NOMO-1 treated with dmso at 0.1 percent for 144 hours (cell line): ENCODE measurements around the gene CYFIP1.
A peak's percentile ranks its signal among the peaks of the same experiment; 100 is the strongest.
"Not testable (repeated sequence)": the region's sequence is repeated elsewhere in the genome, so short reads cannot be mapped to it uniquely, and the experiment has no call there.

Experiments used
- DNase-seq: peaks from one replicate; lab custom pipeline; 2025; ENCODE audit not compliant: unreplicated experiment; lab: John Stamatoyannopoulos, UW

Gene CYFIP1

GRCh38 chr15:22980189-22981050, at the start of gene CYFIP1:
TSS of gene CYFIP1 (minus strand) at chr15:22980368. CDS start at chr15:22947285, 33,083 bp downstream.
- DNase-seq, result no peak

DNA sequence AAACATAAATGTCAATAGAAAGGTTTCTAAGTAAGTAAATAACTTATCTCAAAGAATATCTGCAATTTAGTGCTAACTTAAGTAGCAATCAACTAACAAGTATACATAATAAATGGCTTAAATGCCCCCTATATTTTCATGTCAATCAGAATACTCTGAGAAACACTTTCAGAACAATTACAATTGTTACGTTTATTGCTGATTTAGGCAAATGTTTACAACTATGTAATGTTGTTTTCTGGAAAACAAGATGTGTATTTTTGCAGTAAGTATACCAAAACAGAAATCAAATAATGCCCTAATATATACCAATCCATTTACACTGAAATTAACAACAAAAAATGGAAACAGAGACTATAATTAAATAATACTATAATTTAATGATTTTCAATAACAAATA, 46.0 kb upstream of the CYFIP1 start:
- DNase-seq, result no peak

GRCh38 chr15:23022156-23022555, 42.0 kb upstream of the CYFIP1 start:
- DNase-seq, result no peak

DNA sequence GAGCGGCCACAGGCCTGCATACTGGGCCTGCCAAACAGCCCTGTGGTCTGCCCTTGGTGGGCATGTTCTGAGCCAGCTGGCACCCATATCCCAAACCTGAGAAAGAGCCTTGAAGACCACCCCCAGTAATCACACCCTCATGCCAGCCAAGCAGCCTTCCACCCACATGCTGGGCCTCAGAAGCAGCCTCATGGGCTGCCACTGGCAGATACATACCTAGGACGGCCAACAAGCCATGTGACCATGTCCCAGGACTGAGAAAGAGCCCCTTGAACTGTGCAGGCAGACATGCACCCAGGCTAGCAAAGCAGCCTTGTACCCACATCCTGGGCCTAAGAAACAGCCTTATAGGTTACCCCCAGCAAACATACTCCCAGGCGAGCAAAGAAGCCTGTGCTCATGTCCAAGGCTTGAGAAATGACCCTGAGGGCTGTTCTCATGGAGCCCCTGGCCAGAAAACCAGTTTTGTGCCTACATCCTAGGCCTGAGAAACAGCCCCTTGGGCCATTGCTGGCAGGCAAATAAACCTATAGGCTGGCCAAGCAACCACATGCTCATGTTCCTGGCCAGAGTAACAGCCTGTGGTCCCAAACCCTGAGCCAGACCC, 34.3 kb upstream of the CYFIP1 start:
- no peak for DNase-seq

GRCh38 chr15:23013681-23014080, 33.5 kb upstream of the CYFIP1 start:
- DNase-seq, result no peak

GRCh38 chr15:23012616-23013015, 32.4 kb upstream of the CYFIP1 start:
- not testable (repeated sequence) for DNase-seq

- DNase-seq, result no peak
Observed at GRCh38 chr15:23003736-23004135, 23.6 kb upstream of the CYFIP1 start.

GRCh38 chr15:23002920-23003319, 22.8 kb upstream of the CYFIP1 start:
- DNase-seq, result no peak

GRCh38 chr15:22995795-22996194, 15.6 kb upstream of the CYFIP1 start:
- DNase-seq, result no peak

- no peak for DNase-seq
Observed at GRCh38 chr15:22992024-22992326, 11.8 kb upstream of the CYFIP1 start.

DNA sequence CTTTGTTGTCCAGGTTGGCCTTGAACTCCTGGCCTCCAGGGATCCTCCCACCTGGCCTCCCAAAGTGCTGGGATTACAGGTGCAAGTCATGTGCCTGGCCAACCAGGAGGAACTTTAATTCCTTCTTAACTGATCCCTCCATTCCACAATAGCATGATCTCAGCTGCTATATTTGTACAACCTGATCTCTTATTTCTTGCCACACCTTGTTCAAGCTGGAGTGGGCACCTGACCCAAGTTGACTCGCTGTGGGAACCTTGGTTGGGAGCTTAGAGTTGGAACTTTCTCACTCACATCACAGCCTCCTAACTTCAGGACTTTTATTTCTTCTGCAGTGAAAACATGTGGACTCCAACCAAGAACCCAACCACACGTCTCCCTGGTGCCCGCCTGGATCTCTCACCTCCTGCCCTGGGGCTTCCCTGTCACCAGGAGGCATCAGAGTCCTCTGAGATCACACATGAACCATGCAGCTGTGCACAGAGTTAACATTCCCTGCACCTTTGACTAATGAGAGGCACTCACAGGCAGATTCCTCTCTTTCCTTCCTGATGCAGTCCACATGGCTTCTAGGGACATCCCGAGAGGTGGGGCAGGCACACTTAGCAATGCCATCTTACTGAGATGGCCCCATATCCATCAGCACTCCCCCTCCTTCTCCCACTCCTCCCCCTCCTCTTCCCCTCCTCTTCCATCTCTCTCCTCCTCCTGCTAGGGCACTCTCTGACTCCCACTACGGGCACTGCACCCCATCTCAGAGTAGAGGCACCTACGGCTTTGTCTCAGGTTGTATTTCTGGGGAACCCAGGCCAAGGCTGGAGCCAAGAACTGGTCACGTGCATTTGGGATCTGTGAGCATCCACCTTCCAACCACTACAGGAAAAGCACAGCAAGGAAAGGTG, 9.7 kb upstream of the CYFIP1 start:
- no peak for DNase-seq

DNA sequence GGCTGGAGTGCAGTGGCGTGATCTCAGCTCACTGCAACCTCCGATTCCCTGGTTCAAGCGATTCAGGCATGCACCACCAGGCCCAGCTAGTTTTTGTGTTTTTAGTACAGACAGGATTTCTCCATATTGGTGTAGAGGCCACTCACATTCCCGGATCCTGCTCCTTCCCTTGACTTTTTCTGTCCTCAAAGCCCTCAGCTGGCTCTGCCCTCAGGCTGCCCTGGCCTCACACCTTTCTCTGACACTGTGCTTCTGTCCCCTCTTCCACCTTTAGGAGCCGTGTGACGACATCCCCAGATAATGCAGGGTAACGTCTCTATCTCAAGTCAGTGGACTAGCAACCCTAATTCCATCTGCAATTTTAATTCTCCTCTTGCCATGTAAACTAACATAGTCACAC, 8.6 kb upstream of the CYFIP1 start:
- no peak for DNase-seq

GRCh38 chr15:22981931-22982330, 1.8 kb upstream of the CYFIP1 start:
- DNase-seq, result not testable (repeated sequence)

GRCh38 chr15:22981051-22981840, 1.1 kb upstream of the CYFIP1 start:
- no peak for DNase-seq

DNA sequence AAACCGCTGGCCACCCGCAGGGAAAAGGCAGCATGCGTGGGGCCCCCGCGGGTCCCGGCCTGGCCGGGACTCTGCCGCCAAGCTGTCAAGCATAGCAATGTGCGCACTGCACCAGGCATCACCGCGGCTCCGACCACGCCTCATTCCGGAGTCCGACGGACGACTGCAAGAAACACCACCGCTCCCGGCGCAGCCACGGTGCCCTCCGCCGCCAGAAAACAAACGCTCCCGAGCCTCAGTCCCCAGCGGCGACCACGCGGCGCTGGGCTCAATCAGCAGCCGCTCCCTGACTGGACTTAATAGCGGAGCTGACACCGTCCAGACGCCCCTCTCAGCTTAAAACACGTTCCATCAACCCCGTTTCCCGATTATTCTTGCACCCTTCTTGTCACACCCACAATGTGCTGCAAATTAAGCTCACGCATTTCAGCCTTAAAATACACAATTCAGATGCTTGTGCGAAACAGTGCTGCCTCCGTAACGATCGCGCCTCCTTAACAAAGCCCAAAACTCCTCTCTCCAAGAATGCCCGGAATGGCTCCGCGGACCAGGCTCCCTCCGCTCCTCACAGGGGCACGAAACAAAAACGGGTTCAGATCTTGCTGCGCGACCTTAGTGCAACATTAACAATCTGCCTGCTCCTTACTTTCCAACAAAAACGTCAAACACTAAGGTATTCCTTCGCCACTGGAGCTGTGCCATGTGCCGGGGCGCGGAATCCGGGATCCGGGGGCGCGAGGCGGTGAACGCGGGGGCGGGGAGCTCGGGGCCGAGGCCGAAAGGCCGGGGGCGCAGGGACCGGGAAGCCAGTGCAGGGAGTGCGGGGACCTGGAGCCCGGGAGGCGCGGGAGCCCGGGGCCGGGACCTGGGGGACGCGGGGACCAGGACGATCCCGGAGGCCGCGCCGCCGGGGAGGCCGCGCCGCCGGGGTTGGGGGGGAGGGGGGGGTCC, 655 bp downstream of the CYFIP1 start:
- DNase-seq, result peak; percentile 26

- no peak for DNase-seq
Observed at GRCh38 chr15:22978691-22979237, 1.4 kb downstream of the CYFIP1 start.

DNA sequence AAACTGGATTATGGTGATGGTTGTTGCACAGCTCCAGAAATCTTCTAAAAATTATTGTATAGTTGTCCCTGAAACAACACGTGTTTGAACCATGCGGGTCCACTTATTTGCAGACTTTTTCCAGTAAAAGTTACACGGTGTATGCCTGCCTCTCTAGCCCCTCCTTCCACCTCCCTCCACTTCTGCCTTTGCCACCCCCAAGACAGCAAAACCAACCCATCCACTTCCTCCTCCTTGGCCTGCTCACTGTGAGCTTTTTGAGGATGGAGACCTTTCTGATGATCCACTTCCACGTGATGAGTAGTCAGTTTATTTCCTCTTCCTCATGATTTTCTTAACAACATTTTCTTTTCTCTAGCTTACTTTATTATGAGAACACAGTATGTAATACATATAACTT, 5.4 kb downstream of the CYFIP1 start:
- peak; percentile 81 for DNase-seq

- DNase-seq, result no peak
Observed at GRCh38 chr15:22973987-22974386, 6.2 kb downstream of the CYFIP1 start.

- no peak for DNase-seq
Observed at GRCh38 chr15:22973286-22973685, 6.9 kb downstream of the CYFIP1 start.
